Activated CD4-positive, alpha-beta T cell treated with anti-CD3 and anti-CD28 coated beads, Interleukin-2, amount 50 U/mL, for 24 hours (primary cell): ENCODE measurements around the gene ZNF695.

Experiments used
- DNase-seq, 2 donors: peaks; one replicate each; pipeline ENCODE4 v3.0.0-alpha.2; 2020; ENCODE audit warnings: low read depth in 1 of 2, low spot score in 1 of 2

Gene ZNF695

DNA sequence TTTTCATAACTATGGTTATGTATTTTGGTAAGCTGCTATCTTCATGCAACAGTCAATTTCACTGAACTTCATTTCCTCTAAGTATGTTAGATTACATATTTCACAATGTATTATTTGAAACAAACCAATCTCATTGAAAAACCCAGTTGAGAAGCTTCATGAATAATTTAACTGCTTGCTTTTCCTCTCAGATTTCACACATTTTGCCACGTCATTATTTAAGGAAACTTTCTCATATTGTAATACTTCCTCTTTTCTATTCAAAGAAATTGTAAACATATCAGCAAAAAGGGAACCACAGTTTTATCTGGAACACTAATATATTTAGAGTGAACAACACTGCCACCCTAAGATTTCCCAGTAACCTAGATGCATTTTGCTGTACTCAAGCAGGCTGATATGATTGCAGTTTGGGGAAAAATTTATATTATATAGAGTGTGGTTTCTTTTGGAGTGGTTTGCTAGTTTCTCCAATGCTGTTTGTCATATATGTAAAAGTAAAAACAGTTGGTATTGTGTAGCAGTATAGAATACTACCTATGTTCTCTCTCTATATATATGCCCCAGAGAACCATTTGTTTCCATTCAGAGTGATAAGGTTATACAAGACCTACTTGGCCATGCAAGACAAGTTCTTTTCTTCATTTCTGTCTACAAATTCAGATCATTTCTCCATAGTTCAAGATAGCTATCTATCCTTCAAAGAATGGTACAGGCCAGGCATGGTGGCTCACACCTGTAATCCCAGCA, 47.7 kb downstream of the ZNF695 start:
- no peak for DNase-seq

DNA sequence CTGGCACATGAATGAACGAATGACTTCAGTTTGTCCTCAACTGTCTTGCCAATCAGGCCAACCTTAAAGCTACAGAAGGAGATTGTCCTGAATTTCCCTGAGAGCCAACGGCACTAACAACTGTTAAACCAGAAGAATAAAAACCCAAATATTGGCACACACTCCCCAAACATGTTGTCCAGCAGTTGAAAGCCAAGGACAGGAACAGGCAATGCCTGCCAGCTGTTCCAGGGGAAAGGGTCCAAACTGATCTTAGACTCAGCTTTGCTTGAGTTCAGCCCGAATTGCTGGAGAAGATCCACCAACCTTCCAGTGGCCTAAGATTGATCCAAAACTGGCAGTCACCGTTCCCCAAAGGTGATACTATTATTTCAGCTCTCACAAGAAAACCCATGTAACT, 53.7 kb downstream of the ZNF695 start:
- DNase-seq: no peak

DNA sequence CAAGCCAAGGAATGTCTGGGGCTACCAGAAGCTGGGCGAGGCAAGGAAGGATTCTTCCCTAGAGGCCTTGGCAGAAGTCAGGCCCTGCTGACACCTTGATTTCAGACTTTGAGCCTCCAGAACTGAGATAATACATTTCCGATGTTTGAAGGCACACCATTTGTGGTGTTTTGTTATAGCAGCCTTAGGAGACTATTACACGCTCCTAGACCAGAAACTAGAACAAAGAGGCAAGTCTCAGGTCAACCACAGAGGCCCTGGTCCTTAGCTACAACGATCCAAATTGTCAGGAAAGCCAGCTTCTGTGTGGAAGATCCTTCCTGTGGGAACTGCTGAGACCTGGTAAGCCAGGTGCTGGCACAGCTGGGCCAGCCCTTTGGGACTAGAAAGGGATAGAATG, 56.4 kb downstream of the ZNF695 start:
- no peak for DNase-seq

DNA sequence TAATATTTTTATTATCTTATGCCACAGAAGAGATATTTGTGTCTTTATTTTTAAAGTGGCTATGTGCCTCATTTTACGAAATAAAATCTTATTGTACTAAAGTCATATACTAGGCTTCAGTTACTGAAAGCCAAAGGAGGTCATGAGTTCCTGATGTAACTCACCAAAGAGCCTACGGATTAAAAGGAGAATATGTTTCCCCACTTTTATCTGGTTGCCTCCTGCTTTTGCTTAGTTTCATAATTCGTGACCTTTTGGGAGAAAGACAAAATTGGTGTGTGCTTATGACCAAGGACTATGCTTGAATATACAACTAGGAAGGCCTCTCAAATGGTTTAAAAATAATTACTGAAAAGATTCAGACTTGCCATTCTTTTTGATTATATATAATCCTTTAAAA, 57.9 kb downstream of the ZNF695 start:
- DNase-seq: no peak

DNA sequence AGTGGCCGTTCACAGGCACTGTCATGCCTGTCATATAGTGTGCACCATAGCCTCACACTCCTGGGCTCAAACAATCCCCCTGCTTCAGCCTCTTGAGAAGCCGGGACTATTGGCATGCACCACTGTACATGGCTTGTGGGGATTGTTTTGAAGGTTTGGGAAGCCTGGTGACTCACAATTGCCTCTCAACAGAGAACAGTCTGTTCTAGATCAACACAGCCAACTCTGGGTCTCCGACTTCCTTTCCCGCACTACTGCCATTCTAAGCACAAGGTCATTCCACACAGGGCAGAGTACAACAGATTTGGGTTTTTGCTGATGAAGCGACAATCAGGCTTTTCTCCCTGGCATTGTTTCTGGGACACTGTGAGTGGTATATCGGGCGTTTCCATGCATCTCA, 60.6 kb downstream of the ZNF695 start:
- DNase-seq: no peak

DNA sequence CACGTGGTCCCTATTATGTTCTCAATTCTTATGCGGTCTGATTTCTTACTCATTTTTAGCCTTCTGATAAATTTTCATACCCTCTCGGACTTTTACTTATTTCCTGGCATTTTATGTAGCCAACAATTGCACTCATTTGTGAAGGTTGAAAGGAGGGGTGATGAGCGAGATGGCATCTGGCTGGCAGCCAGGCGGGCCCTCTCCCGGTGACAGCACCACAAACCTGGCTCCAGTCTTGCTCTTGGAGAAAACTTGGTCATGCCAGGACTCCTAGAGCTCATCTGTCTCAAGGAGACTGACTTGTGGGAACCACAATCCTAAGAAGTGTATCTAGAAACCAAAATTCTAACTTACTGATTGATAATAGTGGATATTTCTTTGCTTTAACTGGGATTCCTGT, 61.5 kb downstream of the ZNF695 start:
- DNase-seq: no peak
